ENCODE results near the gene ADAM12.

Gene ADAM12

DNA sequence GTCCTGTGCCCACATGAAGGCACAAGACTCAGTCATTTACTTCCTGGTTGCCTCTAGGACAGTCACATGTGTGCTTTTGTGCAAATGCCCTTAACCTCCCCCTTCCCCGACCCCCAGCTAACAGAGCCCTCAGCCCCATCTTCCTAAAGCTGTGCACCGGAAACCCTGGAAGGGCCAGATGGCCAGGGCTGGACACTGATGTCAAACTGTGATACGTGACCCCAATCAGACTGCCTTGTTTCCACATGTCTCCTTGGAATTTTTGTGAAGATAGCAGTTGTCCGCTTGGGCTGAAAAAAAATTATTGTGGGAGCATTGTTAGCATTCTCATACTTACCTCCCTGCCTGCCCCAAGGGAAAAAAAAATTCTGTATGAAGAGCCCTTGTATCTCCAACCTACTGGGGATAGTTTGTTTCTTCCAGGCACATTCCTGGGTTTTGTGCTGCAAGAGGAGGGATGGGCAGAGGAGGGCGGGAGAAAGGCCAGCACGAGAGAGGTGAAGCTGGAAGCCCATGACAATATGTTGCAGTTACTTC is 17.0 kb upstream of the ADAM12 start:
- peak; percentile 57; the same call in 1 of the 2 replicates for TF ChIP-seq TCF4 (CRISPR knock-in tag; IDR thresholded peaks at IDR 0.05; ENCODE audit: borderline replicate concordance)
- TF ChIP-seq SNAI2 (CRISPR knock-in tag; IDR thresholded peaks at IDR 0.05) = no peak
- ATAC-seq = no peak

DNA sequence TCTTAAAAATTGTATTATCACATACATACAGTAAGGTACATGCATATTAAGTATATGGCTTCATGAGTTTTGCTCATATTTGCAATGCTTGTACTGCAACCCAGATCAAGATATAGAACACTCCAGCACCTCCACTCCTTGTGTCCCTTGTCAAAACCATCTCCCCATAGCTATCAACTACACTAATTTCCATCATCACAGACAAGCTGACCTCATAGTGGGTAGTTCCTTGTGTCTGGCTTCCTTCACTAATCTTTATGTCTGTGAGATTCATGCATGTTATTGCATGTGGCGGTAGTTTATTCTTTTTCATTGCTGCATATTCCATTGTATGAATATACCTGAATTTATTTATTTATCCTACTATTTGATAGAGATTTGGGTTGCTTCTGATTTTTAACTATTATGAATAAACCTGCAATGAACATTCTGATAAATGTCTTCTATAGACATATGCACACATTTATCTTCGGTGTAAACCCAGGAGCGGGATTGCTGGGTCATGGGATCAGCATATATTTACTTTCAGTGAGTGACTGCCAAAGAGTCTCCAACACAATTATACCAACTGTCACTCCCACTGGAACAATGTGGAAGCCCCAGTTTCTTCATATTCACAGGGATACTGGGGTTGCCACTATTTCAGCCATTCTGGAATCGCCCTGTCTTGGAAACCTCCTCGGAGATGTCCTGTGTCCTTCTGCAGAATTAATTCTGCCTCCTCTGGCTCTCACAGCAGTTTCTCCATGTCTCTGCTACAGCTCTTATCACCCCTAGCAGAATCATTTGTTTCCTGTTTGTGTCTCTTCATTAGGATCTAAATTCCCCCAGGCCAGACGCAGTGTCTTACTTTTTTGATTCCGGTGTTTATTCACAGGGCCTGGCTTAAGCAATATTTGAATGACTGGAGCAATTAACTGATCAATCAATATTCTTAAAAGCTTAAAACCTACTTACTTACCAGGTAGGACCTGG is 14.7 kb upstream of the ADAM12 start:
- TF ChIP-seq TCF4 (CRISPR knock-in tag; IDR thresholded peaks at IDR 0.05; ENCODE audit: borderline replicate concordance) (no peak), ESRRG (CRISPR knock-in tag; IDR thresholded peaks at IDR 0.05) (no peak), TOX (CRISPR knock-in tag; IDR thresholded peaks at IDR 0.05; ENCODE audit: borderline replicate concordance) (no peak), CSDC2 (CRISPR knock-in tag; IDR thresholded peaks at IDR 0.05) (no peak), RARB (CRISPR knock-in tag; IDR thresholded peaks at IDR 0.05) (no peak), ARNTL (CRISPR knock-in tag; IDR thresholded peaks at IDR 0.05; ENCODE audit: borderline replicate concordance, low read depth) (no peak), BACH2 (CRISPR knock-in tag; IDR thresholded peaks at IDR 0.05; ENCODE audit: borderline replicate concordance) (no peak), OSR1 (CRISPR knock-in tag; IDR thresholded peaks at IDR 0.05) (no peak), ZFP30 (CRISPR knock-in tag; IDR thresholded peaks at IDR 0.05) (no peak)
- no peak for ATAC-seq

DNA sequence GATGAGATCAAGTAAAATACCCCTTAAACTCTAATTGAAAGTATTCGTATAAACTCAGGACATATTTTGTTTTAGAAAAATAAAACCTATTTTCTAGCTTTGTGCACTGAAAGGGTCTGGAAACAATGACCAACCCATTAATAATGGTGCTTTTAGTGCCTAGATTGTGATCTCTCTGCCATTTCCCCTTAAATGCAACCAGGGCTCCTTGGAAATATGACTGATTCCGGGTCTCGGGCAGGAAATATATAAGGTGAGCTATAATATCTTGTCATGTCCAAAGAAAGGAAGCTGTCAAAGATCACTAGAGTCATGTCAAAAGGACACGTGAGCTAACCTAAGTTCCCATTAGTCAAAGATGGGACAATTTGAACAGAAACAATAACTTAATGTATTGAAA is 12.4 kb upstream of the ADAM12 start:
- no peak for ATAC-seq
- TF ChIP-seq TCF4 (CRISPR knock-in tag; IDR thresholded peaks at IDR 0.05; ENCODE audit: borderline replicate concordance) (no peak), ZNF70 (CRISPR knock-in tag; IDR thresholded peaks at IDR 0.05) (peak; percentile 69), PPARA (CRISPR knock-in tag; IDR thresholded peaks at IDR 0.05; ENCODE audit: borderline replicate concordance) (no peak), ZFP3 (CRISPR knock-in tag; IDR thresholded peaks at IDR 0.05) (no peak)

DNA sequence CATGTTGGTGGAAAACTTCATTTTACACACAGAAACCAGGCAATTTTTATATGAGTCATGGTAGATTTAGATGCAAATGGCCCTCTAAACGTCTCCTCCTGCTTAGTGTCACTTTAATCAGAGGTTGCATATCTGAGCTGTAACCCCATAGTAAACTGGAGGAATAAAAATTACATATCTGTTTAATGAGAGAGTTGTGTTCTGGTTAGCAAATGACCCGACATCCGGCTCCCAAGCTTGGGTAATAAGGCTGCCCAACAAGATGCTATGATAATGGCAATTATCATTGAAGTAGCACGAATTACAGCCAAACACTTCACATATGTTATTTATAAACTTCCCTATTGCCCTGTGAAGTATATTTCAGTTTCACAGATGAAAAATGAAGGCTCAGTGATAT is 10.6 kb upstream of the ADAM12 start:
- peak; percentile 72 for ATAC-seq
- TF ChIP-seq, protein P1, sequence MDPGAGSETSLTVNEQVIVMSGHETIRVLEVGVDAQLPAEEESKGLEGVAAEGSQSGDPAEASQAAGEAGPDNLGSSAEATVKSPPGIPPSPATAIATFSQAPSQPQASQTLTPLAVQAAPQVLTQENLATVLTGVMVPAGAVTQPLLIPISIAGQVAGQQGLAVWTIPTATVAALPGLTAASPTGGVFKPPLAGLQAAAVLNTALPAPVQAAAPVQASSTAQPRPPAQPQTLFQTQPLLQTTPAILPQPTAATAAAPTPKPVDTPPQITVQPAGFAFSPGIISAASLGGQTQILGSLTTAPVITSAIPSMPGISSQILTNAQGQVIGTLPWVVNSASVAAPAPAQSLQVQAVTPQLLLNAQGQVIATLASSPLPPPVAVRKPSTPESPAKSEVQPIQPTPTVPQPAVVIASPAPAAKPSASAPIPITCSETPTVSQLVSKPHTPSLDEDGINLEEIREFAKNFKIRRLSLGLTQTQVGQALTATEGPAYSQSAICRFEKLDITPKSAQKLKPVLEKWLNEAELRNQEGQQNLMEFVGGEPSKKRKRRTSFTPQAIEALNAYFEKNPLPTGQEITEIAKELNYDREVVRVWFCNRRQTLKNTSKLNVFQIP (CRISPR knock-in tag; IDR thresholded peaks at IDR 0.05; ENCODE audit: borderline replicate concordance, low read depth) = no peak
- TF ChIP-seq ISL1 (CRISPR knock-in tag; IDR thresholded peaks at IDR 0.05) = peak; percentile 68
- TF ChIP-seq, protein P2, sequence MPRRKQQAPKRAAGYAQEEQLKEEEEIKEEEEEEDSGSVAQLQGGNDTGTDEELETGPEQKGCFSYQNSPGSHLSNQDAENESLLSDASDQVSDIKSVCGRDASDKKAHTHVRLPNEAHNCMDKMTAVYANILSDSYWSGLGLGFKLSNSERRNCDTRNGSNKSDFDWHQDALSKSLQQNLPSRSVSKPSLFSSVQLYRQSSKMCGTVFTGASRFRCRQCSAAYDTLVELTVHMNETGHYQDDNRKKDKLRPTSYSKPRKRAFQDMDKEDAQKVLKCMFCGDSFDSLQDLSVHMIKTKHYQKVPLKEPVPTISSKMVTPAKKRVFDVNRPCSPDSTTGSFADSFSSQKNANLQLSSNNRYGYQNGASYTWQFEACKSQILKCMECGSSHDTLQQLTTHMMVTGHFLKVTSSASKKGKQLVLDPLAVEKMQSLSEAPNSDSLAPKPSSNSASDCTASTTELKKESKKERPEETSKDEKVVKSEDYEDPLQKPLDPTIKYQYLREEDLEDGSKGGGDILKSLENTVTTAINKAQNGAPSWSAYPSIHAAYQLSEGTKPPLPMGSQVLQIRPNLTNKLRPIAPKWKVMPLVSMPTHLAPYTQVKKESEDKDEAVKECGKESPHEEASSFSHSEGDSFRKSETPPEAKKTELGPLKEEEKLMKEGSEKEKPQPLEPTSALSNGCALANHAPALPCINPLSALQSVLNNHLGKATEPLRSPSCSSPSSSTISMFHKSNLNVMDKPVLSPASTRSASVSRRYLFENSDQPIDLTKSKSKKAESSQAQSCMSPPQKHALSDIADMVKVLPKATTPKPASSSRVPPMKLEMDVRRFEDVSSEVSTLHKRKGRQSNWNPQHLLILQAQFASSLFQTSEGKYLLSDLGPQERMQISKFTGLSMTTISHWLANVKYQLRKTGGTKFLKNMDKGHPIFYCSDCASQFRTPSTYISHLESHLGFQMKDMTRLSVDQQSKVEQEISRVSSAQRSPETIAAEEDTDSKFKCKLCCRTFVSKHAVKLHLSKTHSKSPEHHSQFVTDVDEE (CRISPR knock-in tag; IDR thresholded peaks at IDR 0.05) = 0 out of 2 replicates have a peak, but pooled peaks have one; percentile 41
- peak; percentile 86 for TF ChIP-seq TCF4 (CRISPR knock-in tag; IDR thresholded peaks at IDR 0.05; ENCODE audit: borderline replicate concordance)

DNA sequence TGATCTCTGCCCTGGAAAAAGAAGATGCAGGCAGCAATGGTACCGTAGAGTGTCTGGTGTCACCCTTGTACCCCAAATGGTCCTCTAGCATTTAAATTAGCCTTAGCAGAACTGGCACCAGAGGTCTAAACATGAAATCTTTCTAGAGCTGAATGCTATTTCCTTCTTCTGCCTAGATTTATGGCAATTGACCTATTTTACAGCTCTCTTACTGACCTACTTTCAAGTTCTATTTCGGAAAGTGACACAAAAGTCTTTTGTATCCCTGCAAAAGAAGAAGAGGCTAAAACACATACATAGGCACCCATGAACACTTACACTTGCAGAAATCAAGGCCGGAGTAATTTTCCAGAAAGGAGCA is 10.1 kb upstream of the ADAM12 start:
- ATAC-seq = no peak
- TF ChIP-seq ESRRG (CRISPR knock-in tag; IDR thresholded peaks at IDR 0.05) = no peak
- no peak for TF ChIP-seq RARB (CRISPR knock-in tag; IDR thresholded peaks at IDR 0.05)
- no peak for TF ChIP-seq ARNTL (CRISPR knock-in tag; IDR thresholded peaks at IDR 0.05; ENCODE audit: borderline replicate concordance, low read depth)
- TF ChIP-seq BACH2 (CRISPR knock-in tag; IDR thresholded peaks at IDR 0.05; ENCODE audit: borderline replicate concordance) = no peak
- TF ChIP-seq TCF4 (CRISPR knock-in tag; IDR thresholded peaks at IDR 0.05; ENCODE audit: borderline replicate concordance) = no peak
- TF ChIP-seq, protein P3, sequence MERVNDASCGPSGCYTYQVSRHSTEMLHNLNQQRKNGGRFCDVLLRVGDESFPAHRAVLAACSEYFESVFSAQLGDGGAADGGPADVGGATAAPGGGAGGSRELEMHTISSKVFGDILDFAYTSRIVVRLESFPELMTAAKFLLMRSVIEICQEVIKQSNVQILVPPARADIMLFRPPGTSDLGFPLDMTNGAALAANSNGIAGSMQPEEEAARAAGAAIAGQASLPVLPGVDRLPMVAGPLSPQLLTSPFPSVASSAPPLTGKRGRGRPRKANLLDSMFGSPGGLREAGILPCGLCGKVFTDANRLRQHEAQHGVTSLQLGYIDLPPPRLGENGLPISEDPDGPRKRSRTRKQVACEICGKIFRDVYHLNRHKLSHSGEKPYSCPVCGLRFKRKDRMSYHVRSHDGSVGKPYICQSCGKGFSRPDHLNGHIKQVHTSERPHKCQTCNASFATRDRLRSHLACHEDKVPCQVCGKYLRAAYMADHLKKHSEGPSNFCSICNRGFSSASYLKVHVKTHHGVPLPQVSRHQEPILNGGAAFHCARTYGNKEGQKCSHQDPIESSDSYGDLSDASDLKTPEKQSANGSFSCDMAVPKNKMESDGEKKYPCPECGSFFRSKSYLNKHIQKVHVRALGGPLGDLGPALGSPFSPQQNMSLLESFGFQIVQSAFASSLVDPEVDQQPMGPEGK (CRISPR knock-in tag; IDR thresholded peaks at IDR 0.05; ENCODE audit: borderline replicate concordance) = no peak
- no peak for TF ChIP-seq ISL1 (CRISPR knock-in tag; IDR thresholded peaks at IDR 0.05)
- TF ChIP-seq OSR1 (CRISPR knock-in tag; IDR thresholded peaks at IDR 0.05) = no peak
- TF ChIP-seq ZNF8 (CRISPR knock-in tag; IDR thresholded peaks at IDR 0.05) = no peak
- TF ChIP-seq, protein P4, sequence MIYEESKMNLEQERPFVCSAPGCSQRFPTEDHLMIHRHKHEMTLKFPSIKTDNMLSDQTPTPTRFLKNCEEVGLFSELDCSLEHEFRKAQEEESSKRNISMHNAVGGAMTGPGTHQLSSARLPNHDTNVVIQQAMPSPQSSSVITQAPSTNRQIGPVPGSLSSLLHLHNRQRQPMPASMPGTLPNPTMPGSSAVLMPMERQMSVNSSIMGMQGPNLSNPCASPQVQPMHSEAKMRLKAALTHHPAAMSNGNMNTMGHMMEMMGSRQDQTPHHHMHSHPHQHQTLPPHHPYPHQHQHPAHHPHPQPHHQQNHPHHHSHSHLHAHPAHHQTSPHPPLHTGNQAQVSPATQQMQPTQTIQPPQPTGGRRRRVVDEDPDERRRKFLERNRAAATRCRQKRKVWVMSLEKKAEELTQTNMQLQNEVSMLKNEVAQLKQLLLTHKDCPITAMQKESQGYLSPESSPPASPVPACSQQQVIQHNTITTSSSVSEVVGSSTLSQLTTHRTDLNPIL (CRISPR knock-in tag; IDR thresholded peaks at IDR 0.05; ENCODE audit: low read depth) = no peak
- no peak for TF ChIP-seq PPARA (CRISPR knock-in tag; IDR thresholded peaks at IDR 0.05; ENCODE audit: borderline replicate concordance)
- TF ChIP-seq GLIS3 (CRISPR knock-in tag; IDR thresholded peaks at IDR 0.05) = no peak
- TF ChIP-seq, protein P5, sequence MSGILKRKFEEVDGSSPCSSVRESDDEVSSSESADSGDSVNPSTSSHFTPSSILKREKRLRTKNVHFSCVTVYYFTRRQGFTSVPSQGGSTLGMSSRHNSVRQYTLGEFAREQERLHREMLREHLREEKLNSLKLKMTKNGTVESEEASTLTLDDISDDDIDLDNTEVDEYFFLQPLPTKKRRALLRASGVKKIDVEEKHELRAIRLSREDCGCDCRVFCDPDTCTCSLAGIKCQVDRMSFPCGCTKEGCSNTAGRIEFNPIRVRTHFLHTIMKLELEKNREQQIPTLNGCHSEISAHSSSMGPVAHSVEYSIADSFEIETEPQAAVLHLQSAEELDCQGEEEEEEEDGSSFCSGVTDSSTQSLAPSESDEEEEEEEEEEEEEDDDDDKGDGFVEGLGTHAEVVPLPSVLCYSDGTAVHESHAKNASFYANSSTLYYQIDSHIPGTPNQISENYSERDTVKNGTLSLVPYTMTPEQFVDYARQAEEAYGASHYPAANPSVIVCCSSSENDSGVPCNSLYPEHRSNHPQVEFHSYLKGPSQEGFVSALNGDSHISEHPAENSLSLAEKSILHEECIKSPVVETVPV (CRISPR knock-in tag; IDR thresholded peaks at IDR 0.05) = no peak
- TF ChIP-seq ZNF565 (CRISPR knock-in tag; conservative IDR thresholded peaks at IDR 0.05; ENCODE audit: low read depth) = no peak
- TF ChIP-seq TOX (CRISPR knock-in tag; IDR thresholded peaks at IDR 0.05; ENCODE audit: borderline replicate concordance) = no peak
- no peak for TF ChIP-seq ZC3H10 (CRISPR knock-in tag; IDR thresholded peaks at IDR 0.05)
